Fibroblast of skin of back (primary cell): ENCODE results near the gene TMEM247. TPM values are rescaled to one million over a fixed set of nuclear protein-coding genes. Genes with fewer than 3 reads are reported as not detected.

Experiments used
- DNase-seq: peaks from one replicate; pipeline ENCODE4 v3.0.0-alpha.2; 2013
- polyA plus RNA-seq, 2 experiments: library from polyadenylated mRNA; unstranded; fragments of 120-200 nt; gene quantifications; one replicate each; pipeline ENCODE4 v1.2.1, GENCODE V29; 2013; ENCODE audit not compliant: insufficient read length in 2 of 2

Gene TMEM247
- polyA plus RNA-seq (2013, experiment 1 of 2; ENCODE audit: insufficient read length), result not detected
- not detected for polyA plus RNA-seq (2013, experiment 2 of 2; ENCODE audit: insufficient read length)

DNA sequence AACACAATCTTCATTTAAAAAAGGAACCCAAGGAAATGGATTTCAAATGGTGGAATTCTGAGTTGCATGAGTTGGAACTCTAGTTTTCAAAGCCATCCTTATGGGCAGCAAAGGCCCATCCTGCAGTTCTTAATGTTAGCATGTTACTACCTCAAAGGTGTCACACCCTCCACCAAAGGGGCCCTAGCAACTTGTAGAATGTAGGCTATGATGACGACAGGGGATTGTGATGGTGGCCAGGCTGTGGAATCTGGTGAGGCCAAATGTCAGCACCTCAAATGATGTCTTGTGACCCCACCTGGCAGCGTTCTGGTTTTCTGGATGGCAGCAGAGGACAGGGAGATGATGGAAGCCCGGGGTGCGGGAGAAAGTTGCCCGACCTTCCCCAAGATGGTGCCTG is at the start of gene TMEM247:
TMEM247 (plus strand) TSS at position 301 of the 400 bp plus-strand sequence.
- no peak for DNase-seq

- no peak for DNase-seq
These were observed 49.0 kb upstream of the TMEM247 start for GRCh38 chr2:46430413-46430812.

DNA sequence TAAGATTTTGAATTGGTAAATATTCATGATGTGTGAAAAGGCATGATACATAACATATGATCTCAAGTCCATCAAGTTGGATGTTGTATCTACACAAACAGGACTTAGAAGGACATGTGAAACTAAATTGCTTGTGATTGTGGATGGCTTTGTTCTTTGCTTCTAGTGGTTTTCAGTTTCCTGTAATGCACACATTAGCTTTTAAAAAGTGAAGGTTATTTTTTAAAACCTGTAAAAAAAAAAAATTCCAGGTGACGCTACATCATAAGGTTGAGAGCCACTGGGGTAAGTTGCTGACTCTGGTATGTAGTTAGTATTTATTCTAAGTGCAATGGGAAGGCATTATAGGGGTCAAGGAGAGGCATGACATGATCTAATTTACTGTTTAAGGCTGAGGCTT is 48.4 kb upstream of the TMEM247 start:
- no peak for DNase-seq

GRCh38 chr2:46431481-46432235 is 47.7 kb upstream of the TMEM247 start:
- no peak for DNase-seq

GRCh38 chr2:46434851-46435273 is 44.5 kb upstream of the TMEM247 start:
- peak; percentile 21 for DNase-seq

DNA sequence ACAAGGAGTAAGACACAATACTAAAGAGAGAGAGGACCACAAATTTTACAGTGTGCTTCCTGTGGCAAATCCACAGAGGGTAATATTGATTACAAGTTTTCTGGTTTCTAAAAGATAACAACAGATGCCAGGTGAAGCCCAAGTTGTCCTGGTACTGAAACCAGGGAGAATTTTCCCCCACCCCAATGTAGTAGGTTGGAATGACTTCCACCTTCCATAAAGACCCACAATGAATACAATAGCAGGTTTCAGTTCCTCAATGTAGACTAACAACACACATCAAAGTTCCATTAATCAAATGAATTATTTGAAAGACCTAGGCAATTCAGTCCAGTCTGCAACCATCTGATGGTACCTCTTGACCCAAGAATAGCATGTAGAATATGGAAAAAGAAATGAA is 44.0 kb upstream of the TMEM247 start:
- no peak for DNase-seq

GRCh38 chr2:46435796-46436360 is 43.5 kb upstream of the TMEM247 start:
- DNase-seq, result no peak

DNA sequence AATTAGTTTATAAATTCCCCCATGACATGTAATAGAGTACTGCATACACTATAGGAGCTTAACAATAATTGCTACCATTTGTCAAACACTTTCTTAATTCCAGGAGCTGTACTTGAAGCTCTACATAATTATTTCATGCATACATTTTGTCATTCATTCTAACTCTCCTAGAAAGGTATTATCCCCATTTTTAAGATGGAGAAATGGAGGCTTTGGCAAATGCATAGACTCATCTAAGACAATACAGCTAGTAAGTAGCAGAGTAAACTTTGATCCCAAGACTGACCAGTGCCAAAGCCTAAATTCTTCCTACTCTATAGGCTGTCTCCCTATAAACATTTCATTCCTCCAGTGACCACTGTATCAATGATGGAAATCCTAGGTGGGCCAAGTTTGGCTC is 42.6 kb upstream of the TMEM247 start:
- DNase-seq, result no peak

DNA sequence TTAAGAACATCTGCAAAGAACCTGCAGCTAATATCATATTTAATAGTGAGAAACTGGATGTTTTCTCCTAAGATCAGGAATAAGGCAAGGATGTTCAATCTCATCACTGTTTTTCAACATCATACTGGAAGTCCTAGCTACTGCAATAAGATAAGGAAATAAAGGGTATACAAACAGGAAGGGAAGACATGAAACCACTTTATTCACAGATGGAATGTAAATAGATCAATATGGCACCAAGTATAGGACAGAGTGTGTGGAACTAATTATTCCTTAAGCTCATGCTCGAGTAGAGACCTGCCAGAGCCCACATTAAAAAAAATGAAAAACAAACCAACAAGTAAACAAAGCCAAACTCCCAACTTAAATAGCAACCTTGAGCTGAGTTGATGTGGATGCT is 41.3 kb upstream of the TMEM247 start:
- no peak for DNase-seq

- no peak for DNase-seq
These were observed 40.6 kb upstream of the TMEM247 start for GRCh38 chr2:46438794-46439193.

- DNase-seq, result no peak
These were observed 39.8 kb upstream of the TMEM247 start for GRCh38 chr2:46439582-46439981.

- no peak for DNase-seq
These were observed 37.3 kb upstream of the TMEM247 start for GRCh38 chr2:46441838-46442712.

DNA sequence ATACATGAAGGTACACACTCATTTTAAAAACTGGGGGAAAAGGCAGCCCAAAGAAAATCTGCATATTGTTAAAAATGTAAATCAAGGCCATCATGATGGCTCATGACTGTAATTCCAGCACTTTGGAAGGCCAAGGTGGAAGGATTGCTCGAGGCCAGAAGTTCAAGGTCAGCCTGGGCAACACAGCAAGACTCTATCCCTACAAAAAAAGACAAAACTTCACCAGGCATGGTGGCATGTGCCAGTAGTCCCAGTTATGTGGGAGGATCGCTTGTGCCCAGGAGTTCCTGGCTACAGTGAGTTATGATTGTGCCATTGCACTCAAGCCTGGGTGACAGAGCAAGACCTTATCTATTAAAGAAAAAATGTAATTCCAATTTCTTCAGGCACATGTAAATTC is 34.6 kb upstream of the TMEM247 start:
- DNase-seq, result no peak

GRCh38 chr2:46445556-46445955 is 33.8 kb upstream of the TMEM247 start:
- no peak for DNase-seq

GRCh38 chr2:46446871-46447568 is 32.3 kb upstream of the TMEM247 start:
- no peak for DNase-seq

- no peak for DNase-seq
These were observed 31.7 kb upstream of the TMEM247 start for GRCh38 chr2:46447649-46448048.

DNA sequence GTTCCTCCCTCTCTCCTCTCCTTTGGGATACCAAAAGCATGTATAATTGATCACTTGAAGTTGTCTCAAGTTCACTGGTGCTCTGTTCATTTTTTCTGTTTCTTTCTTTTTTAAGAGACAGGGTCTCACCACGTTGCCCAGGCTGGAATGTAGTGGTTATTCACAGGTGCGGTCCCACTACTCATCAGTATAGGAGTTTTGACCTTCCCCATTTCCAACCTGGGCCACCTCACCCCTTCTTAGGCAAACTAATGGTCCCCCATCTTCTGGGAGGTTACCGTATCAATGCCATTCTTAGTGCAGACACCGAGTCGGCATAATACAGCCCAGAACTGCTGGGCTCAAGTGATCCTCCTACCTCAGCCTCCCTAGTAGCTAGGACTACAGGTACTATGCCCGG is 31.3 kb upstream of the TMEM247 start:
- DNase-seq, result no peak

GRCh38 chr2:46448641-46449040 is 30.7 kb upstream of the TMEM247 start:
- peak; percentile 47 for DNase-seq

DNA sequence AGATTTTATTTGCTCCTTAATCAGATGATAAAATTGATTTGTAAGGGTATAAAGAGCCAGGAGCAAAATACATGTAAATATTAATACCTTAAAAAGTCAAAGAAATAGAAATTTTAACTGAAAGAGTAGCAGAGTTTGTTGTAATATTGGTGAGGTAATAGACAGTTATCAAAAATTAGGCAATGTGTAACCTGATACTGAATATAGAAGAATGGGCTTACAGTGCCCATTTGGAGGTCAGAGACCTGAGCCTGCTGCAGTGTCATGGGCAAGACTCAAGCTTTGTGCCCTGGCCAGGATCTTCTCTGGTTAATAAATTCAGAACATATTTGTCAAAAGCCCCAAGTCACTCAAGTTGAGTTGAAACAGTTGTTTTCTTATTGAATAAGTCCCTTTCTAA is 29.7 kb upstream of the TMEM247 start:
- no peak for DNase-seq

DNA sequence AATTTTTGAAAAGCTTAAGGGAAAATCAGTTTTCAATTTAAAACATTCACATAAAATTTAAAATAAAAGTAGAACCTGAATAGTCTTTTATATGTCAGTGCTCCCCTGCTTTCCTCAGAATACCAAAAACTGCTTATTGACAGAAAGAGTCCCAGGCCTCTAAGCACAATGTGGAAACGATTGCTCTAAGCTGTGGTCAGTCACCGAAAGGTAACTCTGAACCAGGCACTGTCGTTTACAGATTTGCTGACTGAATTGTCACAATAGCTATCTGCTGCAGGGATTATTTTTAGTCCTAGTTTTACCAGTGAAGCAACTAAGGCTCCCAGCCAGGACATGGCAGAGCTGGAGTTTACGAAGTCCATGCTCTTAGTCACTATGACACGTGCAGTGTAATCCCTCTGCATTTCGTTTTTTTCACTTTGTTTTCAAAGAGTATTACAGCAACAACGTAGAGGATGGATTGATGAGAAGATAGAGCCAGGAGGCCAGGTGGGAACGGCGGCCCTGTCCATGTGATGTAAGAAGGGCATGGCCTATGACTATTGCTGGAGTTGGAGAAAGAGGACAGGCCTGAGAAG is 28.1 kb upstream of the TMEM247 start:
- no peak for DNase-seq

- no peak for DNase-seq
These were observed 22.6 kb upstream of the TMEM247 start for GRCh38 chr2:46456789-46457188.

DNA sequence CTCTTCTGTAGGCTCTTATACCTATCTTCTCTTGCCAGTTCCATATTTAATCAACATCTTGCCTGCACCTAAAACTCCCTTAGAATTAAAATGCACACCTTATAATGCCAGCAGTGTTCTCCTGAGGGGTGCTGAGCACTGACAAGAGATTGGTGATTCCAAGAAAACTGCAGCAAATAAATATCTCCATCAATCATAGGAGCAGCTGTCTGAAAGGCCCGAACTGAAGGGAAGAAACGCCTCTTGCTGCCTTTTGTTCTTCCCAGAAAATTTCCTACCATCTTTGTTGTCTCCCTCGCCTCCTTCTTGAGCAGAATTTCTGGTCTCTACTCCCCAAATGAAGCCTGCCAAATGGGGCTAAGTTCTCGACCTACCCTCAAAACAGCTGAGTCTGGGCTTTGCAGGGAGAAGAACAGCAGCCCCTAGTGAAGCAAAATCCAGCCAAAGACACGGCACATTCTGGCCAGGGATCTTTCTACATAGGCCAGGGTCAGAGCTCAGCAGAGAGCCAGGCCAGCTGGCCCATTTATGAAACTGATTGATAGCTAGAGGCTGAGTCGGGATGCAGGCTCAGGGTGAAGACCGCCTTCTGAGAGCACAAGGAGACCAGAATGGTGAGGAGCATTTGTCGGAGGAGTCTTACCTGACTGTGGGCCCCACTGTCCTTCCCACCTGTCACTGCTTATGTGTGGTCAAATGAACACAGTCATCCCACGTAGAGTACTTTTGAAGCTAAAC is 20.4 kb upstream of the TMEM247 start:
- no peak for DNase-seq
